ENCODE results near the gene SPATA31E1.
"Not testable (repeated sequence)": the region's sequence is repeated elsewhere in the genome, so short reads cannot be mapped to it uniquely, and the experiment has no call there.

The SPATA31E1 gene

DNA sequence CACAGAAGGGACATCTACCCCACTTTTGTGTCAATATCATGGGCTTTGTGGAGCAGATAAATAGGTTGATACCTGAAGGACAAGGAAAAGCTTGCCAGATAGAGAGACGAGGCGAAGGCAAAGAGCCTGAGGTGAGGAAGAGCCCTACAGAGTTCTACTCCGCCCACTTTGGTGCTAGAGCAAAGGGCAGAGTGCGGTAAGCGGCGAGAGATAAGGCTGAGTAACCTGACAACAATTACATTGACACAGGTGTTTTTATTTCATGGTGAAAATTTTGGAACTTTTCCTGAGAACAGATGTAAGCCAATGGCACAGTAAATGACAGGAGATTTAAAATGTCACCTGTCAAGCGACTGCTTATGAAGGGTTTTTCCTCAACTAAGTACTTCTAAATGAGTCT is 51.8 kb downstream of the SPATA31E1 start:
- not testable (repeated sequence) for DNase-seq (ENCODE audit: low read depth, low spot score)

DNA sequence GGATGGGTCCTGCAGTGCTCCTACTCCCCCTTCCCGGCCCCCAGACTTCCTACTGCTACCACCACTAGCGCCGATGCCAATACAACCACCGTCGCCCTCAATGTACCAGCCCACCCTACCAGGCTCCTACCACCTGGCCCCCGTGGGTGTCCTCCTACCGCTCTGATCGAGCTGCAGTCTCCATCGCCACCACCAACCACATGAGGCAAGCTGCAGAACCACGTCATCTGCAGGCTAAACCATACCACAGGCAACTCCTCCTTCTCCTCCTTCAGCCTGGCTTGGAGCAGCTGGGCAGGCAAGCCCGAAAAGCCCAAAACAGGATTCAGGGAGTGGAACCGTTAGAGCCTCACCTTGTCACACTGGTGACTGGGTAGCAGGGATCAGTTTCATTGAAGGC is 54.7 kb downstream of the SPATA31E1 start:
- not testable (repeated sequence) for DNase-seq (ENCODE audit: low read depth, low spot score)

DNA sequence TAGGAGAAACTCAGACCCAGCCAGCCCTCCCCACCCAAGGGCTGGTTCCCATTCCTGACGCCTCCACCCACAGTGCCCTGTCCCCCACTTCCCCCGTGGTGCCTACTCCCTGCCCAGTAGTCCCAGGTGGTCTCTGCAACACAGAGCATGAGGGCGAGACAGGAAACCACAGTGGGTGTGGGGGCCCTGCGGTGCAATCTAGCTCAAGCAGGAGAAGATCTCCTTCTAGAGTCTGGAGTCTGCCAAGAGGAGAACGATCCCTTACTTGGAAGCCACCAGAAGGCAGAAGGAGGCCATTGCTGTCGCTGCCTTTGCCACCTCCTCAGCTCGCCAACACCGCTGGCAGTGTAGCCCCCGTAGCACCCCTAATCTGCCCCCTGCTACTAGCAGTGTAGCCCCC is 55.2 kb downstream of the SPATA31E1 start:
- not testable (repeated sequence) for DNase-seq (ENCODE audit: low read depth, low spot score)

DNA sequence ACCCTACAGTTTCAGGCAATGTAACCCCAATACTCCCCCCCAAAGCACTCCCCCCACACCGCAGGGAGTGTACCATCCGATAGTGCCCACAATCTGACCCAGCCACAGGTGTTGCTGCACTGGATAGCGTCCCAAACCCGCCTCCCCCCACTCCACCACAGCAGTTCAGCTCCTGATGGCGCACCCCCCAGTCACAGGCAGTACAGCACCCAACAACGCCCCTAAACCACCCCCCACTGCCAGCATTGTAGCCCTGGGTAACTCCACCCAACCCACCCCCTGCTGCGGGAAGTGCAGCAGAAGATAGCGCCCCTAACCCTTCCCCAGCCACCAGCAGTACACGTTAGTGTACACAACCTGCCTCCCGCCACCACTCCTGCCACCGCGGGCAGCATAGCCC is 55.7 kb downstream of the SPATA31E1 start:
- DNase-seq (ENCODE audit: low read depth, low spot score): not testable (repeated sequence)
